ENCODE results near the gene WFDC6. TPM values are rescaled to one million over a fixed set of nuclear protein-coding genes. Genes with fewer than 3 reads are reported as not detected.

WFDC6 gene
- total and polyA plus RNA-seq, 4 experiments from 2014 or later, result not detected

DNA sequence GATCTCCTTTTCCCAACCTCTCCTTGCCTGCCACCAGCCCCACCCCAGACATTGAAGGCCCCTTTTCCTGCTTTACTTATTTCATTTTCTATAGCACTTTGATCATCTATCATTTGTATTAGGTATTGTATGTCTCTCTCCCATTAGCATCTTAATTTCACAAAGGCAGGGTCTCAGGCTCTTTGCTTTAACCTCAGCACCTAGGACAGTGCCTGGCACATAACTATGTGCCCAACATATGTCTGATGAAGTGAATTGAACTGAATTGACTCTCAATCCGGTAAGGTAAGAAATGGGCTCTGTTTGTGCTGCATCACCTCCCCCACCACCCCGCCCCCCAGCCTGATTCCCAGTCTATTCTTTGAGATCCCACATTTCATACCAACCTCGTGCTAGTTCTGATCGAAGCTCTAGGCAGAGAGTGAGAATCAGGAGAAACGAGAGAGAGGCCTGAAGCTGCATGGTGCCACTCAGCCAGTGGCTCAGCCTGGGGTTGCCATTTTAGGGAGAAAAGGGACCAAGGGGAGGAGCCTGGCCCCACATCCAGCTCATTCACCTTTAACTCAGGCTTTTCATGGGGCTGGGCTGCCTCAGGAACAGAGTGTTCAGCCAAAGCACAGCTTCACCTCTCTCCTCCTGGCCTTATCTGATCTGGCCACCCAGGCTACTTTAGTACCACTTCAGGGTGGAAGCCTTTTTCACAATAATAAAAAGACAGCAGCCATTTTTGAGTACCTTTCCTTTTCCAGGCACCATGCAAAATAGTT, 24.0 kb downstream of the WFDC6 start, which contains the start of gene SPINT3:
TSS of gene SPINT3 (minus strand) at position 476 of the 767 bp plus-strand sequence. CDS start at position 462, 14 bp downstream.
- POLR2A ChIA-PET (ENCODE audit: partially characterized antibody), result no interaction called here

GRCh38 chr20:45510242-45510862, 28.9 kb downstream of the WFDC6 start:
- ChIA-PET POLR2A (ENCODE audit: partially characterized antibody) (no interaction called here), CTCF (ENCODE audit: partially characterized antibody) (no interaction called here)
- H3K27ac Mint-ChIP-seq, result no peak overlapping the region
- H3K36me3 Mint-ChIP-seq, result no peaks in the 10 kb centered on the region
- no peaks in the 10 kb centered on the region for H3K9me3 ChIP-seq (ENCODE audit: control insufficient read depth in 1 of 2, low read length in 2 of 2)
- H3K27me3 ChIP-seq (ENCODE audit: insufficient read depth, low read length), result no peaks in the 10 kb centered on the region
- peaks cover 0 to 2% (median 0%) of the 10 kb centered on the region in 4 donors for H3K4me1 Mint-ChIP-seq
- no peak overlapping the region for H3K4me3 ChIP-seq (ENCODE audit: low read length in 2 of 2)
- intact Hi-C loops (cut with micrococcal nuclease), result no loop called here
- no peak overlapping the region for H3K4me3 Mint-ChIP-seq
- DNase-seq, result no peak
- no peaks in the 10 kb centered on the region for H3K4me1 ChIP-seq (ENCODE audit: insufficient read depth, low read length)
- peaks cover 10 to 24% of the 10 kb centered on the region in 2 donors for H3K27me3 Mint-ChIP-seq
- no peak overlapping the region for H3K27ac ChIP-seq (ENCODE audit: low read depth, low read length)
- H3K9me3 Mint-ChIP-seq, result peaks cover 0 to 2% (median 0%) of the 10 kb centered on the region in 8 donors
- H3K36me3 ChIP-seq (ENCODE audit: insufficient read depth, low read length), result no peaks in the 10 kb centered on the region

More for the DNA sequence above, 24.0 kb downstream of the WFDC6 start, which contains the start of gene SPINT3:
- H3K27me3 ChIP-seq (ENCODE audit: insufficient read depth, low read length), result peaks cover 4% of the 10 kb centered on the region
- no peaks in the 10 kb centered on the region for H3K4me1 ChIP-seq (ENCODE audit: insufficient read depth, low read length)
- no peak within 1 kb of the TSS for H3K27ac ChIP-seq (ENCODE audit: low read depth, low read length)
- DNase-seq, result no peak
- no peaks in the 10 kb centered on the region for H3K36me3 ChIP-seq (ENCODE audit: insufficient read depth, low read length)
- H3K4me1 Mint-ChIP-seq, result no peaks in the 10 kb centered on the region
- H3K9me3 ChIP-seq (ENCODE audit: control insufficient read depth in 1 of 2, low read length in 2 of 2), result no peaks in the 10 kb centered on the region
- intact Hi-C loops (cut with micrococcal nuclease), result no loop called here
- H3K4me3 Mint-ChIP-seq, result no peak within 1 kb of the TSS
- no peaks in the 10 kb centered on the region for H3K36me3 Mint-ChIP-seq
- peaks cover 0 to 4% (median 0%) of the 10 kb centered on the region in 8 donors for H3K9me3 Mint-ChIP-seq
- peaks cover 7 to 28% of the 10 kb centered on the region in 2 donors for H3K27me3 Mint-ChIP-seq
- no peak within 1 kb of the TSS for H3K27ac Mint-ChIP-seq
- H3K4me3 ChIP-seq (ENCODE audit: low read length in 2 of 2), result no peak within 1 kb of the TSS
- CTCF ChIA-PET (ENCODE audit: partially characterized antibody), result interaction anchor here (1.4 kb wide), 1 partner anchor 12 kb away, joined by 3 read pairs; no protein-coding TSS in a partner anchor

GRCh38 chr20:45509091-45509490, 30.2 kb downstream of the WFDC6 start:
- peaks cover 10 to 25% of the 10 kb centered on the region in 2 donors for H3K27me3 Mint-ChIP-seq

DNA sequence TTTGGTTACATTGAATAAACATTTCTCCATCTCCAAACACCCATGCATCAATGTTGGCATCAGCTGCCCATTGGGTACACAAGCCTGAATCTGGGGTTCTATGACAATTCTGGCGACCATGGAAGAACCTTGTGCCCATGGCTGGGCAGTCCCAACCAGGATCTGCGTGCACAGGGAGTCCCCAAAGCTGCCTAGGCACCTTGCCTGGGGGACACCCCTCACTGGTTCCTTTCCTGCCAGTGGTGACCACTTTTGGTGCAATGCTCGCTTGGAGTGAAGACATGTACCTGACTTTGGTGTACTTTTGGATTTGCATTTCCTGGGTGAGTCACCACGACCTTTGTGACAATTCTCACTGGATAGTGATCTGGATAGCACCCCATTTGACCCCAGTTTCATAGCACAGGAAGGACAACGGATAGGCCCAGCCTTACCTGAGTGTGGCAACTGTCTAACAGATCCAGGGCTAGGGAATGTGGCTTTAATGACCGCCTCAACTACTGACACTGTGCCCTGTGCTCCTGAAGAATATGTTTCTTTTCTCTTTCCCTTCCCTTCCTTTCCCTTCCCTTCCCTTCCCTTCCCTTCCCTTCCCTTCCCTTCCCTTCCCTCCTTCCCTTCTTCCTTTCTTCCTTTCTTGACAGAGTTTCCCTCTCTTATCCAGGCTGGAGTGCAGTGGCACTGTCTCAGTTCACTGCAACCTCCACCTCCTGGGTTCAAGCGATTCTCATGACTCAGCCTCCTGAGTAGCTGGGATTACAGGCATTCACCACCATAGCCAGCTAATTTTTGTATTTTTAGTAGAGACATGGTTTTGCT, 31.0 kb downstream of the WFDC6 start:
- no peak overlapping the region for H3K4me3 Mint-ChIP-seq
- H3K36me3 Mint-ChIP-seq, result no peaks in the 10 kb centered on the region
- Histone ChIP-seq H3K4me3 (ENCODE audit: low read length in 2 of 2) (no peak overlapping the region), H3K4me1 (ENCODE audit: insufficient read depth, low read length) (no peaks in the 10 kb centered on the region), H3K27me3 (ENCODE audit: insufficient read depth, low read length) (no peaks in the 10 kb centered on the region), H3K36me3 (ENCODE audit: insufficient read depth, low read length) (no peaks in the 10 kb centered on the region), H3K27ac (ENCODE audit: low read depth, low read length) (no peak overlapping the region), H3K9me3 (ENCODE audit: control insufficient read depth in 1 of 2, low read length in 2 of 2) (no peaks in the 10 kb centered on the region)
- intact Hi-C loops (cut with micrococcal nuclease), result no loop called here
- CTCF ChIA-PET (ENCODE audit: partially characterized antibody), result no interaction called here
- H3K27me3 Mint-ChIP-seq, result peaks cover 11 to 27% of the 10 kb centered on the region in 2 donors
- POLR2A ChIA-PET (ENCODE audit: partially characterized antibody), result no interaction called here
- no peak for DNase-seq
- peaks cover 0 to 2% (median 0%) of the 10 kb centered on the region in 4 donors for H3K4me1 Mint-ChIP-seq
- no peak overlapping the region for H3K27ac Mint-ChIP-seq
- peaks cover 0 to 4% (median 0%) of the 10 kb centered on the region in 8 donors for H3K9me3 Mint-ChIP-seq

More at GRCh38 chr20:45509091-45509490, 30.2 kb downstream of the WFDC6 start:
- CTCF ChIA-PET (ENCODE audit: partially characterized antibody), result no interaction called here
- H3K27me3 ChIP-seq (ENCODE audit: insufficient read depth, low read length), result no peaks in the 10 kb centered on the region
- H3K36me3 ChIP-seq (ENCODE audit: insufficient read depth, low read length), result no peaks in the 10 kb centered on the region
- no peak overlapping the region for H3K27ac ChIP-seq (ENCODE audit: low read depth, low read length)
- Mint-ChIP-seq H3K9me3 (peaks cover 0 to 2% (median 0%) of the 10 kb centered on the region in 8 donors), H3K27ac (no peak overlapping the region), H3K4me3 (no peak overlapping the region), H3K4me1 (peaks cover 0 to 2% (median 0%) of the 10 kb centered on the region in 4 donors), H3K36me3 (no peaks in the 10 kb centered on the region)
- POLR2A ChIA-PET (ENCODE audit: partially characterized antibody), result no interaction called here
- H3K9me3 ChIP-seq (ENCODE audit: control insufficient read depth in 1 of 2, low read length in 2 of 2), result no peaks in the 10 kb centered on the region
- intact Hi-C loops (cut with micrococcal nuclease), result no loop called here
- no peak for DNase-seq
- H3K4me3 ChIP-seq (ENCODE audit: low read length in 2 of 2), result no peak overlapping the region
- no peaks in the 10 kb centered on the region for H3K4me1 ChIP-seq (ENCODE audit: insufficient read depth, low read length)

DNA sequence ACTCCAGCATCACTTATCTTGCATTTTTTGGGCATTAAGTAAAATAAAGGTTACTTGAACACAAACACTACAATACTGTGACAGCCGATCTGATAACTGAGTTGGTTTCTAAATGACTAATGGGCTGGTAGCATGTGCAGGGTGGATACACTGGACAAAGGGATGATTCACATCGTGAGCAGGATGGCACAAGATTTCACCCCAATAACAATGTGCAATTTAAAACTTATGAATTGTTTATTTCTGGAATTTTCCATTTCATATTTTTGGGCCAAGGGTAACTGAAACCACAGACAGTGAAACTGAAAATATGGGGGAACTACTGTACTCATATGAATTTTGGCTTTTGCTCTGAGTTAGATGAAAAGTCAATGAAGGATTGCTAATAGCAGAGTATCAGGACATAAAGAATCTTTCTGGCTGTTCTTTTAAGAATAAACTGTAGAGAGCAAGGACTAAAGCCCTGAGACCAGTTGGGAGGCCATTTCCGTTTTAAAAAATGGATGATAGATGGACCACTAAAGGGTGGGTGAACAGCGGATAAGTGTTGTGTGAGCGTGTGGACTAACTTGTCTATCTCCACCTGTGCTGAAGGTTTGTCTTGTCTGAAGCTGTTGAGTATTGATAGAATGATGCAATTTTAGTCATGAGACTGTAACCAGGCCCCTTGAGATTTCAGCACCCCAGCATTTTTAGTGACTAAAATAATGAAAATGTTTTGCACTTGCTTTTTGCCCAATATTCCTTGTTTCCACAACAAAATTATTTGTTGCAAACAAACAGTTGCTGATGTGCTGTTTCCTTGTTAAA, 32.1 kb downstream of the WFDC6 start:
- Histone ChIP-seq H3K4me1 (ENCODE audit: insufficient read depth, low read length) (no peaks in the 10 kb centered on the region), H3K27me3 (ENCODE audit: insufficient read depth, low read length) (no peaks in the 10 kb centered on the region), H3K27ac (ENCODE audit: low read depth, low read length) (no peak overlapping the region), H3K9me3 (ENCODE audit: control insufficient read depth in 1 of 2, low read length in 2 of 2) (no peaks in the 10 kb centered on the region), H3K4me3 (ENCODE audit: low read length in 2 of 2) (no peak overlapping the region), H3K36me3 (ENCODE audit: insufficient read depth, low read length) (no peaks in the 10 kb centered on the region)
- no peak for DNase-seq
- H3K27me3 Mint-ChIP-seq, result peaks cover 11 to 24% of the 10 kb centered on the region in 2 donors
- H3K9me3 Mint-ChIP-seq, result peaks cover 0 to 4% (median 0%) of the 10 kb centered on the region in 8 donors
- CTCF ChIA-PET (ENCODE audit: partially characterized antibody), result no interaction called here
- H3K36me3 Mint-ChIP-seq, result no peaks in the 10 kb centered on the region
- H3K27ac Mint-ChIP-seq, result no peak overlapping the region
- POLR2A ChIA-PET (ENCODE audit: partially characterized antibody), result no interaction called here
- intact Hi-C loops (cut with micrococcal nuclease), result no loop called here
- H3K4me3 Mint-ChIP-seq, result no peak overlapping the region
- H3K4me1 Mint-ChIP-seq, result peaks cover 0 to 2% (median 0%) of the 10 kb centered on the region in 4 donors

- Histone ChIP-seq H3K27me3 (ENCODE audit: insufficient read depth, low read length) (no peaks in the 10 kb centered on the region), H3K27ac (ENCODE audit: low read depth, low read length) (no peak overlapping the region), H3K4me1 (ENCODE audit: insufficient read depth, low read length) (no peaks in the 10 kb centered on the region), H3K9me3 (ENCODE audit: control insufficient read depth in 1 of 2, low read length in 2 of 2) (no peaks in the 10 kb centered on the region), H3K36me3 (ENCODE audit: insufficient read depth, low read length) (no peaks in the 10 kb centered on the region), H3K4me3 (ENCODE audit: low read length in 2 of 2) (no peak overlapping the region)
- peaks cover 0 to 4% (median 0%) of the 10 kb centered on the region in 8 donors for H3K9me3 Mint-ChIP-seq
- no peak overlapping the region for H3K27ac Mint-ChIP-seq
- ChIA-PET POLR2A (ENCODE audit: partially characterized antibody) (no interaction called here), CTCF (ENCODE audit: partially characterized antibody) (no interaction called here)
- no peaks in the 10 kb centered on the region for H3K36me3 Mint-ChIP-seq
- H3K27me3 Mint-ChIP-seq, result peaks cover 13 to 27% of the 10 kb centered on the region in 2 donors
- no peak overlapping the region for H3K4me3 Mint-ChIP-seq
- DNase-seq, result no peak
- peaks cover 0 to 2% (median 0%) of the 10 kb centered on the region in 4 donors for H3K4me1 Mint-ChIP-seq
- intact Hi-C loops (cut with micrococcal nuclease), result no loop called here
These were observed 32.9 kb downstream of the WFDC6 start for GRCh38 chr20:45506398-45506797.

Data from CD4-positive, alpha-beta memory T cell (primary cell).